NCI-H748 (cell line): ENCODE results near the gene KDSR.

Experiments used
- DNase-seq: peaks from one replicate; lab custom pipeline; 2025; ENCODE audit not compliant: unreplicated experiment; lab: John Stamatoyannopoulos, UW

The KDSR gene

GRCh38 chr18:63284827-63285733 is 81.9 kb downstream of the KDSR start:
- DNase-seq, result no peak

- DNase-seq, result no peak
Observed at GRCh38 chr18:63284173-63284799, 82.7 kb downstream of the KDSR start.

- no peak for DNase-seq
Observed at GRCh38 chr18:63283305-63284094, 83.5 kb downstream of the KDSR start.

GRCh38 chr18:63282793-63283192 is 84.2 kb downstream of the KDSR start:
- no peak for DNase-seq
